ENCODE measurements around the gene LTBP2. TPM values are rescaled to one million over a fixed set of nuclear protein-coding genes. Genes with fewer than 3 reads are reported as not detected.
A peak's percentile ranks its signal among the peaks of the same experiment; 100 is the strongest.

Gene LTBP2
- total and polyA plus RNA-seq, 2 of the 13 experiments (the other 11 are each of a cell fraction or from before 2014, with no cell fraction given) = 0.20 to 0.41 TPM

DNA sequence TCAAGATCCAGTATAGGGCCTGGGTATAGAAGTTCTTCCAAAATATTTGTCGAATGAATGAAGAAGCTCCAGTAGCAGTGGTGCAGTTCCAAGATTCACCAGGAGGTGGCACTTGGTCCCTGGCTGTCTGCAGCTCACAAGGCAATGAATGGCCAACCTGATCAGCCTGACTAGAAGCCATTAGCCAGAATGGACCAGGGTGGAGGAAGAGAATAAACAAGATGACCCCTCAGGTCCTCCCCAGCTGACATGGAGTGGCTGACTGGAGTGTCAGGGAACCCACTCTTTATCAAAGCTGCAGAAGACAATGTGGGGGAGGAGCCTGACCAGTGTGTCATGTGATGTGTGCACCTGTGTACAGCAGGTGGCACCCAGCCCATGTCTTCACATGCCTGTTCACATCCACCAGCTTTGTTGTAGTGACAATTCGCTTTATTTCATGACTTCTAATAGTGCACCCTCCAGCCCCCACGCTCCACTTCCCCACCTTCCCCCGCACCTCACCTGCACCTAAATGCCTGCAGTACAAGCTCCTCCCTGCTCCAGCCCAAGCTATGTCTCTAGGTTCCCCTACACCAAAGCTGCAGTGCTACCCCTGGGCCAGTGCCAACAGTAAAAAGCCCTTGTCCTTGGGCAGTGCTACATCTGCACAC, 3.0 kb downstream of the LTBP2 start (continued):
- TF ChIP-seq, protein P1, sequence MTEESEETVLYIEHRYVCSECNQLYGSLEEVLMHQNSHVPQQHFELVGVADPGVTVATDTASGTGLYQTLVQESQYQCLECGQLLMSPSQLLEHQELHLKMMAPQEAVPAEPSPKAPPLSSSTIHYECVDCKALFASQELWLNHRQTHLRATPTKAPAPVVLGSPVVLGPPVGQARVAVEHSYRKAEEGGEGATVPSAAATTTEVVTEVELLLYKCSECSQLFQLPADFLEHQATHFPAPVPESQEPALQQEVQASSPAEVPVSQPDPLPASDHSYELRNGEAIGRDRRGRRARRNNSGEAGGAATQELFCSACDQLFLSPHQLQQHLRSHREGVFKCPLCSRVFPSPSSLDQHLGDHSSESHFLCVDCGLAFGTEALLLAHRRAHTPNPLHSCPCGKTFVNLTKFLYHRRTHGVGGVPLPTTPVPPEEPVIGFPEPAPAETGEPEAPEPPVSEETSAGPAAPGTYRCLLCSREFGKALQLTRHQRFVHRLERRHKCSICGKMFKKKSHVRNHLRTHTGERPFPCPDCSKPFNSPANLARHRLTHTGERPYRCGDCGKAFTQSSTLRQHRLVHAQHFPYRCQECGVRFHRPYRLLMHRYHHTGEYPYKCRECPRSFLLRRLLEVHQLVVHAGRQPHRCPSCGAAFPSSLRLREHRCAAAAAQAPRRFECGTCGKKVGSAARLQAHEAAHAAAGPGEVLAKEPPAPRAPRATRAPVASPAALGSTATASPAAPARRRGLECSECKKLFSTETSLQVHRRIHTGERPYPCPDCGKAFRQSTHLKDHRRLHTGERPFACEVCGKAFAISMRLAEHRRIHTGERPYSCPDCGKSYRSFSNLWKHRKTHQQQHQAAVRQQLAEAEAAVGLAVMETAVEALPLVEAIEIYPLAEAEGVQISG (CRISPR knock-in tag; IDR thresholded peaks at IDR 0.05) = peak; percentile 49
- TF ChIP-seq ZNF572 (CRISPR knock-in tag; IDR thresholded peaks at IDR 0.05) (no peak), ZNF264 (CRISPR knock-in tag; IDR thresholded peaks at IDR 0.05) (no peak), RXRA (CRISPR knock-in tag; IDR thresholded peaks at IDR 0.05) (no peak), KIAA2018 (CRISPR knock-in tag; IDR thresholded peaks at IDR 0.05; ENCODE audit: borderline replicate concordance) (no peak), XRCC5 (optimal IDR thresholded peaks at IDR 0.05; ENCODE audit: low read length) (peak; percentile 65), RAD21 (CRISPR knock-in tag; IDR thresholded peaks at IDR 0.05) (peak; percentile 80), RFX3 (CRISPR knock-in tag; IDR thresholded peaks at IDR 0.05) (no peak), ZNF282 (IDR thresholded peaks at IDR 0.05; ENCODE audit: partially characterized antibody) (no peak), EED (CRISPR knock-in tag; IDR thresholded peaks at IDR 0.05) (no peak), KDM2A (CRISPR knock-in tag; IDR thresholded peaks at IDR 0.05; ENCODE audit: borderline replicate concordance, low read depth) (0 out of 2 replicates have a peak, but pooled peaks have one; percentile 43), HOXA5 (CRISPR knock-in tag; IDR thresholded peaks at IDR 0.05) (no peak), ZNF121 (CRISPR knock-in tag; IDR thresholded peaks at IDR 0.05) (no peak), SP140L (CRISPR knock-in tag; IDR thresholded peaks at IDR 0.05; ENCODE audit: borderline replicate concordance) (no peak), ZNF317 (CRISPR knock-in tag; IDR thresholded peaks at IDR 0.05) (no peak), ZNF891 (CRISPR knock-in tag; IDR thresholded peaks at IDR 0.05) (no peak)
- TF ChIP-seq, protein P2, sequence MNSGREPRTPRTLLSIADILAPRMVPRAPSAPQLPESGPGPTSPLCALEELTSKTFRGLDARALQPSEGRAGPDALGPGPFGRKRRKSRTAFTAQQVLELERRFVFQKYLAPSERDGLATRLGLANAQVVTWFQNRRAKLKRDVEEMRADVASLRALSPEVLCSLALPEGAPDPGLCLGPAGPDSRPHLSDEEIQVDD (CRISPR knock-in tag; IDR thresholded peaks at IDR 0.05; ENCODE audit: borderline replicate concordance) = no peak
- TF ChIP-seq, protein P3, sequence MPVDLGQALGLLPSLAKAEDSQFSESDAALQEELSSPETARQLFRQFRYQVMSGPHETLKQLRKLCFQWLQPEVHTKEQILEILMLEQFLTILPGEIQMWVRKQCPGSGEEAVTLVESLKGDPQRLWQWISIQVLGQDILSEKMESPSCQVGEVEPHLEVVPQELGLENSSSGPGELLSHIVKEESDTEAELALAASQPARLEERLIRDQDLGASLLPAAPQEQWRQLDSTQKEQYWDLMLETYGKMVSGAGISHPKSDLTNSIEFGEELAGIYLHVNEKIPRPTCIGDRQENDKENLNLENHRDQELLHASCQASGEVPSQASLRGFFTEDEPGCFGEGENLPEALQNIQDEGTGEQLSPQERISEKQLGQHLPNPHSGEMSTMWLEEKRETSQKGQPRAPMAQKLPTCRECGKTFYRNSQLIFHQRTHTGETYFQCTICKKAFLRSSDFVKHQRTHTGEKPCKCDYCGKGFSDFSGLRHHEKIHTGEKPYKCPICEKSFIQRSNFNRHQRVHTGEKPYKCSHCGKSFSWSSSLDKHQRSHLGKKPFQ (CRISPR knock-in tag; IDR thresholded peaks at IDR 0.05; ENCODE audit: insufficient replicate concordance) = no peak

Measured in HepG2 (cell line).